HEK293 (cell line): ENCODE measurements around the gene TBX6.

Experiments
- CTCF ChIA-PET: fragments of 350-600 bp; formaldehyde crosslinking; extraction: SDS; loops from one replicate; lab custom pipeline; 2021; ENCODE audit warnings: antibody characterized with exemption; lab: Yijun Ruan, JAX
- POLR2A ChIA-PET: fragments of 300-600 bp; formaldehyde crosslinking; extraction: SDS; loops from one replicate; lab custom pipeline; 2020; ENCODE audit warnings: antibody characterized with exemption, inconsistent platforms; lab: Yijun Ruan, JAX
- H3K27ac ChIP-seq: fragments of 200-500 bp; sonication (Bioruptor generic); 2 replicates; pipeline ENCODE4 v1.5.1; 2014; ENCODE audit warnings: low read depth, low read length, control low read depth, inconsistent platforms; ENCODE audit errors: extremely low read depth
- H3K36me3 ChIP-seq, 2 experiments: fragments of 200-500 bp in 1 of 2; sonication (Bioruptor generic) in 1 of 2; 1 replicate in 1 of 2; 2 replicates in 1 of 2; pipeline ENCODE4 v1.5.1; 2014 to 2017; ENCODE audit warnings: inconsistent platforms in 2 of 2, low read length in 2 of 2; ENCODE audit not compliant: control insufficient read depth in 2 of 2, insufficient read depth in 1 of 2
- H3K4me1 ChIP-seq: fragments of 200-500 bp; sonication (Bioruptor generic); 2 replicates; pipeline ENCODE4 v1.5.1; 2014; ENCODE audit warnings: mild to moderate bottlenecking, low read length, inconsistent platforms; ENCODE audit not compliant: control insufficient read depth, insufficient read depth
- H3K4me3 ChIP-seq: 2 replicates; pipeline ENCODE4 v1.5.1; 2011; ENCODE audit warnings: low read depth, mild to moderate bottlenecking, control low read depth, low read length, moderate library complexity
- H3K9me3 ChIP-seq: fragments of 200-500 bp; sonication (Bioruptor generic); 2 replicates; pipeline ENCODE4 v1.5.1; 2014; ENCODE audit warnings: low read depth, low read length, inconsistent platforms; ENCODE audit not compliant: control insufficient read depth, insufficient read depth
- GLIS1 ChIP-seq: fragments of 450-650 bp; formaldehyde crosslinking; IDR thresholded peaks from 2 replicates; pipeline ENCODE4 v1.5.1; 2016; ENCODE audit warnings: missing biosample characterization, missing genetic modification characterization
- SCRT1 ChIP-seq: fragments of 450-650 bp; formaldehyde crosslinking; IDR thresholded peaks from 2 replicates; pipeline ENCODE4 v1.5.1; 2016; ENCODE audit warnings: missing biosample characterization, missing genetic modification characterization, borderline replicate concordance
- SCRT2 ChIP-seq: fragments of 450-650 bp; formaldehyde crosslinking; IDR thresholded peaks from 2 replicates; pipeline ENCODE4 v1.5.1; 2016; ENCODE audit warnings: missing biosample characterization, missing genetic modification characterization
- ZNF157 ChIP-seq: fragments of 450-650 bp; formaldehyde crosslinking; IDR thresholded peaks from 2 replicates; pipeline ENCODE4 v1.5.1; 2016; ENCODE audit warnings: missing biosample characterization, missing genetic modification characterization
- ZNF214 ChIP-seq: fragments of 450-650 bp; formaldehyde crosslinking; IDR thresholded peaks from 2 replicates; pipeline ENCODE4 v1.5.1; 2017; ENCODE audit warnings: missing biosample characterization, mild to moderate bottlenecking, missing genetic modification characterization, borderline replicate concordance
- ZNF404 ChIP-seq: fragments of 450-650 bp; formaldehyde crosslinking; IDR thresholded peaks from 2 replicates; pipeline ENCODE4 v1.5.1; 2017; ENCODE audit warnings: missing biosample characterization, missing genetic modification characterization
- ZNF529 ChIP-seq: fragments of 450-650 bp; formaldehyde crosslinking; IDR thresholded peaks from 2 replicates; pipeline ENCODE4 v1.5.1; 2017; ENCODE audit warnings: missing genetic modification characterization, missing biosample characterization; ENCODE audit not compliant: insufficient replicate concordance
- ZNF548 ChIP-seq: fragments of 450-650 bp; formaldehyde crosslinking; IDR thresholded peaks from 2 replicates; pipeline ENCODE4 v1.5.1; 2016; ENCODE audit warnings: missing biosample characterization, missing genetic modification characterization
- ZNF660 ChIP-seq: fragments of 450-650 bp; IDR thresholded peaks from 2 replicates; pipeline ENCODE4 v1.5.1; 2018; ENCODE audit warnings: missing biosample characterization, mild to moderate bottlenecking, missing genetic modification characterization
- TF ChIP-seq, protein P1 (sequence below): fragments of 450-650 bp; formaldehyde crosslinking; IDR thresholded peaks from 2 replicates; pipeline ENCODE4 v1.5.1; 2016; ENCODE audit warnings: missing biosample characterization, missing genetic modification characterization
- TF ChIP-seq, protein P2 (sequence below): fragments of 450-650 bp; formaldehyde crosslinking; IDR thresholded peaks from 2 replicates; pipeline ENCODE4 v1.5.1; 2016; ENCODE audit warnings: missing biosample characterization, missing genetic modification characterization
- TF ChIP-seq, protein P3 (sequence below): fragments of 450-650 bp; formaldehyde crosslinking; IDR thresholded peaks from 2 replicates; pipeline ENCODE4 v1.5.1; 2017; ENCODE audit warnings: missing biosample characterization, missing genetic modification characterization

The TBX6 gene

DNA sequence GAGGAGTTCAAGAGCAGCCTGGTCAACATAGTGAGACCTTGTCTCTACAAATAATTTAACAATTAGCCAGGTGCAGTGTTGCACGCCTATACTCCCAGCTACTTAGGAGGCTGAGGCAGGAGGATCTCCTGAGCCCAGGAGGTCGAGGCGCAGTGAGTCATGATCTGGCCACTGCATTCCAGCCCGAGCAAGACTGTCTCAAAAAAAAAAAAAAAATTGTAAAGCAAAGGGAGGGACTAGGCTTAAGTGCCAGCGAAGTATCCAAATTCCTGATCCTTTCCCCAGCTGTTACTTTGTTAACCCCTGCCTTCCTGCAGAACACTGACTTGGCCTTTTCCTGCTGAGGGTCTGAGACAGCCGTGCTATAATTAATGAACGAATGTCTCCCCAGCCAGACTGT is 18.9 kb upstream of the TBX6 start:
- ChIA-PET POLR2A (interaction anchor here (0.6 kb wide), 1 partner anchor 283 kb away, joined by 5 read pairs; no protein-coding TSS in a partner anchor), CTCF (interaction anchor here (0.8 to 6.1 kb wide), 6 partner anchors 18 to 299 kb away, joined by 3 to 38 read pairs (median 4); partner anchors contain the start of gene TBX6)
- Histone ChIP-seq H3K4me1 (no peaks in the 10 kb centered on the region), H3K36me3 (peaks cover 0 to 71% of the 10 kb centered on the region in 2 experiments; a peak in 2 of 3 replicates), H3K9me3 (no peaks in the 10 kb centered on the region), H3K4me3 (no peak overlapping the region), H3K27ac (0 out of 2 replicates have a peak overlapping the region, but pooled peaks have one; percentile 9)
- TF ChIP-seq, protein P1, sequence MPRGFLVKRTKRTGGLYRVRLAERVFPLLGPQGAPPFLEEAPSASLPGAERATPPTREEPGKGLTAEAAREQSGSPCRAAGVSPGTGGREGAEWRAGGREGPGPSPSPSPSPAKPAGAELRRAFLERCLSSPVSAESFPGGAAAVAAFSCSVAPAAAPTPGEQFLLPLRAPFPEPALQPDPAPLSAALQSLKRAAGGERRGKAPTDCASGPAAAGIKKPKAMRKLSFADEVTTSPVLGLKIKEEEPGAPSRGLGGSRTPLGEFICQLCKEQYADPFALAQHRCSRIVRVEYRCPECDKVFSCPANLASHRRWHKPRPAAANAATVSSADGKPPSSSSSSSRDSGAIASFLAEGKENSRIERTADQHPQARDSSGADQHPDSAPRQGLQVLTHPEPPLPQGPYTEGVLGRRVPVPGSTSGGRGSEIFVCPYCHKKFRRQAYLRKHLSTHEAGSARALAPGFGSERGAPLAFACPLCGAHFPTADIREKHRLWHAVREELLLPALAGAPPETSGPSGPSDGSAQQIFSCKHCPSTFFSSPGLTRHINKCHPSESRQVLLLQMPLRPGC, result no peak
- 0 out of 2 replicates have a peak, but pooled peaks have one; percentile 14 for TF ChIP-seq GLIS1 (tag by site-specific recombination)

DNA sequence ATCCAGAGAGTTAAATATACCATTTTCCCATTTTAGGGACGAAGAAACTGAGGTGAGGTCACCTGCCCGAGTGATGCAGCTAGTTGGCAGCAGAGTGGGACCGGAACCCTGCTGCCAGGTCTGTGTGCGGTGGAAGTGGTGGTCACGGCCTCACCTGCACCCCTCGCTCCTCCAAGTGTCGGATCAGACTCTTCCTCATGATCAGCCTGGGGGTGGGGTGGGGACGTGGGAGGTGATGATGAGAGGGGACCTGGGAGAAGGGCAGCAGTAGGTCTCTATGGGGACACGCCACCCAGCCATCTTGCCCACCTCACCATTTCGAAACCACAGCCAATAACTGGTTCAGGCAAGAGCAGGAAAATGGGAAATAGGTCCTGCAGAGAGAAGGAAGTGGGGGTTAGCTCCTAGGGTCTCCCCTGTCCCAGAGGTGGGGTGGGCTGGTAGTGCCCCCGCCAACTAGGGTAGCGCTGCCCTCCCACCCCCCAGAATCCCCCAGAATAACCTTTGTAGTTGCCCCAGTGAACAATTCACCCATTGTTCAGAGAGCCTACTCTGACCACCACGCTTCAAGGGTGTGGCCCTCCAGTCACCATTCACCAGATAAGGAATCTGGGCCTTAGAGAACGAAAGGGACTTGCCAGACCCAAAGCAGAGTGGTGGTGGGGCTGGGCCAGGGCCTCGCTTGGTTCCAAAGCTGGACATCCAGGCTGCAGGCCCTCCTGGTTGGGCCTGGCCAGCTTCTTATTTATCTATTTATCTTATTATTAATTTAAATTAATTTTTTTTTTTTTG is 16.5 kb upstream of the TBX6 start:
- Histone ChIP-seq H3K27ac (no peak overlapping the region), H3K36me3 (peaks cover 0 to 67% of the 10 kb centered on the region in 2 experiments; a peak in 2 of 3 replicates), H3K4me1 (no peaks in the 10 kb centered on the region), H3K9me3 (no peaks in the 10 kb centered on the region)
- POLR2A ChIA-PET, result interaction anchor here (0.5 kb wide), 1 partner anchor 49 kb away, joined by 3 read pairs; no protein-coding TSS in a partner anchor
- TF ChIP-seq ZNF157 (tag by site-specific recombination) (no peak), ZNF660 (tag by site-specific recombination) (no peak), ZNF214 (tag by site-specific recombination) (no peak), ZNF529 (no peak), ZNF404 (tag by site-specific recombination) (no peak)
- TF ChIP-seq, protein P2, sequence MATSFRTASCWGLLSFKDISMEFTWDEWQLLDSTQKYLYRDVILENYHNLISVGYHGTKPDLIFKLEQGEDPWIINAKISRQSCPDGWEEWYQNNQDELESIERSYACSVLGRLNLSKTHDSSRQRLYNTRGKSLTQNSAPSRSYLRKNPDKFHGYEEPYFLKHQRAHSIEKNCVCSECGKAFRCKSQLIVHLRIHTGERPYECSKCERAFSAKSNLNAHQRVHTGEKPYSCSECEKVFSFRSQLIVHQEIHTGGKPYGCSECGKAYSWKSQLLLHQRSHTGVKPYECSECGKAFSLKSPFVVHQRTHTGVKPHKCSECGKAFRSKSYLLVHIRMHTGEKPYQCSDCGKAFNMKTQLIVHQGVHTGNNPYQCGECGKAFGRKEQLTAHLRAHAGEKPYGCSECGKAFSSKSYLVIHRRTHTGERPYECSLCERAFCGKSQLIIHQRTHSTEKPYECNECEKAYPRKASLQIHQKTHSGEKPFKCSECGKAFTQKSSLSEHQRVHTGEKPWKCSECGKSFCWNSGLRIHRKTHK (tag by site-specific recombination), result no peak
- TF ChIP-seq, protein P3, sequence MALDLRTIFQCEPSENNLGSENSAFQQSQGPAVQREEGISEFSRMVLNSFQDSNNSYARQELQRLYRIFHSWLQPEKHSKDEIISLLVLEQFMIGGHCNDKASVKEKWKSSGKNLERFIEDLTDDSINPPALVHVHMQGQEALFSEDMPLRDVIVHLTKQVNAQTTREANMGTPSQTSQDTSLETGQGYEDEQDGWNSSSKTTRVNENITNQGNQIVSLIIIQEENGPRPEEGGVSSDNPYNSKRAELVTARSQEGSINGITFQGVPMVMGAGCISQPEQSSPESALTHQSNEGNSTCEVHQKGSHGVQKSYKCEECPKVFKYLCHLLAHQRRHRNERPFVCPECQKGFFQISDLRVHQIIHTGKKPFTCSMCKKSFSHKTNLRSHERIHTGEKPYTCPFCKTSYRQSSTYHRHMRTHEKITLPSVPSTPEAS (tag by site-specific recombination), result 0 out of 2 replicates have a peak, but pooled peaks have one; percentile 3
- TF ChIP-seq, all 188 proteins: peak for 1
- CTCF ChIA-PET, result interaction anchor here (0.7 kb wide), 1 partner anchor 16 kb away, joined by 4 read pairs; the partner anchor contains the start of gene TBX6
- no peak overlapping the region for H3K4me3 ChIP-seq

DNA sequence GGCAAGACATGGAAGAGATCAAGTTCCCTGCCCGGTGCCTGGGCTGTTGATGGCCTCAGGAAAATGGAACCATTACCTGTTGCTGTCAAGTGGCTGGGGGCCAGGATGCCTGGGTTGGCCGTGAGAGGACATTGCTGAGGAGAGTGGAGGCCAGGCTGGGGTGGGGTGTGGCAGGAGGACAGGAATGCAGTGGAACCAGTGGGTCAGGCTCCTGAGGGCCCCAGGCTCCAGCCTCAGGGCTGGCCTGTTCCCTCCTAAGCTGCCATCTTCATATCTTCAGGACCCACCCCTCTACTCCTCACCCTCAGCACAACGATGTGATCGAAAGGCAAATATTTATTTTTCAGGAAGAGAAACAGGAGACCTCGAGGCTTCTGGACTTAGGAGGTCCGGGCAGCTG is 12.8 kb upstream of the TBX6 start:
- ChIA-PET POLR2A (no interaction called here), CTCF (interaction anchor here (2.8 to 3.2 kb wide), 2 partner anchors 8 to 12 kb away, joined by 12 to 16 read pairs; partner anchors contain the start of genes GDPD3 and TBX6)
- TF ChIP-seq ZNF548 (tag by site-specific recombination) (no peak), SCRT2 (tag by site-specific recombination) (peak; percentile 88), SCRT1 (tag by site-specific recombination) (0 out of 2 replicates have a peak, but pooled peaks have one; percentile 60)
- peaks cover 0 to 42% of the 10 kb centered on the region in 2 experiments; a peak in 2 of 3 replicates for H3K36me3 ChIP-seq
- H3K27ac ChIP-seq, result no peak overlapping the region
- no peaks in the 10 kb centered on the region for H3K9me3 ChIP-seq
- no peaks in the 10 kb centered on the region for H3K4me1 ChIP-seq
- H3K4me3 ChIP-seq, result no peak overlapping the region
